ENCODE results near the gene LIFR.
A peak's percentile ranks its signal among the peaks of the same experiment; 100 is the strongest.
"Not testable (repeated sequence)": the region's sequence is repeated elsewhere in the genome, so short reads cannot be mapped to it uniquely, and the experiment has no call there.

The LIFR gene, protein sequence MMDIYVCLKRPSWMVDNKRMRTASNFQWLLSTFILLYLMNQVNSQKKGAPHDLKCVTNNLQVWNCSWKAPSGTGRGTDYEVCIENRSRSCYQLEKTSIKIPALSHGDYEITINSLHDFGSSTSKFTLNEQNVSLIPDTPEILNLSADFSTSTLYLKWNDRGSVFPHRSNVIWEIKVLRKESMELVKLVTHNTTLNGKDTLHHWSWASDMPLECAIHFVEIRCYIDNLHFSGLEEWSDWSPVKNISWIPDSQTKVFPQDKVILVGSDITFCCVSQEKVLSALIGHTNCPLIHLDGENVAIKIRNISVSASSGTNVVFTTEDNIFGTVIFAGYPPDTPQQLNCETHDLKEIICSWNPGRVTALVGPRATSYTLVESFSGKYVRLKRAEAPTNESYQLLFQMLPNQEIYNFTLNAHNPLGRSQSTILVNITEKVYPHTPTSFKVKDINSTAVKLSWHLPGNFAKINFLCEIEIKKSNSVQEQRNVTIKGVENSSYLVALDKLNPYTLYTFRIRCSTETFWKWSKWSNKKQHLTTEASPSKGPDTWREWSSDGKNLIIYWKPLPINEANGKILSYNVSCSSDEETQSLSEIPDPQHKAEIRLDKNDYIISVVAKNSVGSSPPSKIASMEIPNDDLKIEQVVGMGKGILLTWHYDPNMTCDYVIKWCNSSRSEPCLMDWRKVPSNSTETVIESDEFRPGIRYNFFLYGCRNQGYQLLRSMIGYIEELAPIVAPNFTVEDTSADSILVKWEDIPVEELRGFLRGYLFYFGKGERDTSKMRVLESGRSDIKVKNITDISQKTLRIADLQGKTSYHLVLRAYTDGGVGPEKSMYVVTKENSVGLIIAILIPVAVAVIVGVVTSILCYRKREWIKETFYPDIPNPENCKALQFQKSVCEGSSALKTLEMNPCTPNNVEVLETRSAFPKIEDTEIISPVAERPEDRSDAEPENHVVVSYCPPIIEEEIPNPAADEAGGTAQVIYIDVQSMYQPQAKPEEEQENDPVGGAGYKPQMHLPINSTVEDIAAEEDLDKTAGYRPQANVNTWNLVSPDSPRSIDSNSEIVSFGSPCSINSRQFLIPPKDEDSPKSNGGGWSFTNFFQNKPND

GRCh38 chr5:38556599-38557307 is at the start of gene LIFR:
Gene LIFR (minus strand): TSS chr5:38556646. CDS start chr5:38530647, 25,999 bp downstream.
- peak in 57 of 58 donors; percentile 17 to 88 (median 77) for DNase-seq

DNA sequence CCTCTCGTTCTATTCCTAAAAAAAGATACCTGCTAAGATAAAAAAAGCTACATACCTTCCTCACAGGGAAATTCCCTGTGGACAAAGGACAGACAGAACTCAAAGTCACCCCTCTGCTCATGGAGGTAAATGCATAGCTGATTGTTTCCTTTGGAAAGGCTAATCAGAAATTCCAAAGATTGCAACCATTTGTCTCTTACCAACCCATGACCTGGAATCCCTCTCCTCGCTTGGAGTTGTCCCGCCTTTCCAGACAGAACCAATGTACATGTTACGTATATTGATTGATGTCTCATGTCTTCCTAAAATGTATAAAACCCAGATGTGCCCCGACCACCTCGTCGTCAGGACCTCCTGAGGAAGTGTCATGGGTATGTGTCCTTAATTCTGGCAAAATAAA is 49.2 kb upstream of the LIFR start:
- DNase-seq = no peak

DNA sequence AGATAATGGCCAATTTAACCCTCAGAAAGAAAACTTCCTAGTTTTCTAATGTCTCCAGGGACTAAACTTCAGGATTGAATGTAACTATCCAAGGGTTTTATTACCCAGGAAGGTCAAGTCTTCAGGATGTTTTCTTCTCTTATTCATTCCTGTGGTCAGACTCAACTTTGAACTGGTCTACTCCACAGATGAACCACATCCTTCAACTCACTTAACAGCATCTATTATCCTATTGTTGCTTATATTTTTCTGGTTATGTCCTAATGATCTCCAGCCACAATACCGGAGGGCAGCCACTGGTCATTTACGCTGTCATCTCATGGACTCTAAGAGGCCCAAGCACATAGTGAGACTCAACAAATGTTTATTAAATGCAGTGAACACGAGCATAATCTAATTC is 47.2 kb upstream of the LIFR start:
- no peak for DNase-seq

GRCh38 chr5:38602641-38603040 is 46.2 kb upstream of the LIFR start:
- DNase-seq = no peak

- DNase-seq = no peak
Observed at GRCh38 chr5:38601863-38602298, 45.4 kb upstream of the LIFR start.

DNA sequence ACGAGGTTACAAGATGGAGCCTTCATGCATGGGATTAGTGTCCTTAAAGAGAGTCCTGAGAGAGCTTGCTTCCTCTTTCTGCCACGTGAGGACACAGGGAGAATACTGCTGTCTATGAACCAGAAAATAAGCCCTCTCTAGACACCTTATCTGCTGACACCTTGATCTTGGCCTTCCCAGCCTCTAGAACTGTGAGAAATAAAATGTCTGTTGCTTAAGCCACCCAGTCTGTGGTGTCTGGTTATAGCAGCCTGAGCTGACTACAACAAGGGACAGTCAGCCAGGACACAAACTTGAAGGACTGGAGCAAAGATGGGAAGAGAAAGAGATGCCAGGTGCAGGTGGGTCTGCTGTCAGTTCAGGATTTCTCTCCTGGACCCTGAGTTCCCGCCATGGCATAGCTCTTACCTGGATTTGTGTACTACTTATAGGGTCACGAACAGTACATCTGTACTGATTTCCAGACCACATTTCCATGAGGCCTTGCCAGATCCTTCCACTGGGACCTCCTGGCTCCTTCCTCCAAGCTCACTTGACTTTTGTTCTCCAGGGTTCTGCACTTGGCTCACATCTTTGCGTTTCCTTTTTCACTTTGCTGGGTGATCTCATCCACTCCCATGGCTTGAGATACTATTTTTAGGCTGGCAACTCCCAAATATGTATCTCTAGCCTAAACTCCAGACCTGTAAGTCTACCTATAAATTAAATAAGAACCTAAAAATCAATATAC is 44.9 kb upstream of the LIFR start:
- DNase-seq = no peak

DNA sequence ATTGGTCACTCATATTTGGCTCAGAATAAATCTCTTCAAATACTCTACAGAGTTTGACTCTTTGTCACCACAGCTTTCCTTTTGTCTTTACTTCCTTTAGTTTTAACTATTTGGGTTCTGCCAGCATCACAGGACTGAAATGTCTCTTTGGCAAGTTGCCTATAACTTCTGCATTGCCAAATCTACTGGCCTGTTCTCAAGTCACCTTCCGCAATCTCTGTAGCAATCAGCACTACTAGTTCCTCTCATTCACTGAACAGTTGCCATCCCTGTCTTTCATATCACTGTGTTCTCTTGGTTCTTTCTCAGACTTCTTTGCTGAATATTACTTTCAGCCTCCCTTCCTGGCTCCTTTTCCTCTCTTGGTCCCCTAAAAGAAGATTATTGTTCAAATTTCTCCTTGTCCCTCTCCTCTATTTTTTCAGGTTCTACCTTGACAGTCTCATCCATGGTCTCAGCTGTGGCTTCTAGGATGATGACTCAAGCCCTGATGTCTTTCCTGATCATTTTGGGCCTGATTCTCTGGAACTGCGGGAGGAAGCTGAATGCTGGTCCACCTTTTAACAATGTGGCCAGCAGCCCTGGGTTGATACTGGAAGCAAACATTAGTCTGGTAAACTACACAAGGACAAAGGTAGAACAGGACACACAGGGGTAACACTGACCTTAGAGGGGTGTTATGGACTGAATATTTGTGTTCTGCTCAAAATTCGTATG is 44.0 kb upstream of the LIFR start:
- DNase-seq = no peak

DNA sequence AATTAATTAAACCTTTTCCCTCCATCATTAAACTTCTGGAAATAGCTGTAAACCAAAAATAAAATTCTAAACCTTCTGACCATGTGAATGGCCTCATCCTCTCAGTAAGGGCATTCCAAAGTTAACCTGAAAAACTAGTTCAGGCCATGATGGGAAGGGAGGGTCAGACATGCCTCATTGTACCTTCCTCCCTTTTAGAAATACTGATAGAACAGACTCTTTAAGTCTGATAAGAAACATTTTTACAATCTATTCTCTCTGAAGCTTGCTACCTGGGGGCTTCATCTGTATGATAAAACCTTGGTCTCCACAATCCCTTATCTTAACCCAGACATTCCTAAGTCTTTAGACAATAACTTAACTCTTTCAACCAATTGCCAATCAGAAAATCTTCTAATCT is 43.3 kb upstream of the LIFR start:
- not testable (repeated sequence) for DNase-seq

DNA sequence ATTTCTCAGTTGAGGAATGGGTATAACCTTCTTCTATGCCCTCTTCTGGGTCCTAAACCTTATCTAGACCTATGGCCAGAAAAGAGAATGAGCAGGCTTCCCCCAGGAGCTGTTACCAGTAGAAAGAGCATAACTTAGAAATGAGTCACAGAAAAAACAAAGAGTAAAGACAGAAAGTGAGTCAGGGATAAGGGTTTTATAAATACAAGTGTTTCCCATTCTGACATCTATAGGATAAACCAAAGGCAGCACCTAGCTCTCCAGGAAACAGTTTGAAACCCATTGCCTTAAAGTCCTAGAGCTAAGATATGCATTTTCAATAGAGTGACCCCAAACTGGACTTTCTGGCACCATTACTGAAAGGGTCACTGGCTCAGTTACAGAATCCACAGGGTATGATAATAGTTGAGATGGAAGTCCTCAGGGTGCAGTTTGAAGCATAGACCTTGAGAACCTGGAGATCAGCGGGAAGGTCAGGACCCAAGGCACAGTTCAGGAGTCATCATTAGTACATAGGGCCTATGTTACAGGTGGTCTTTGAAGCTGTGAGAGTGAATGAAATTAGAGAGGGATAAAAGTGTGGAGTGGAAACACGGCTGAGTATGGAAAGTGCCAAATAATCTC is 42.7 kb upstream of the LIFR start:
- no peak for DNase-seq

GRCh38 chr5:38598296-38598993 is 42.0 kb upstream of the LIFR start:
- no peak for DNase-seq

DNA sequence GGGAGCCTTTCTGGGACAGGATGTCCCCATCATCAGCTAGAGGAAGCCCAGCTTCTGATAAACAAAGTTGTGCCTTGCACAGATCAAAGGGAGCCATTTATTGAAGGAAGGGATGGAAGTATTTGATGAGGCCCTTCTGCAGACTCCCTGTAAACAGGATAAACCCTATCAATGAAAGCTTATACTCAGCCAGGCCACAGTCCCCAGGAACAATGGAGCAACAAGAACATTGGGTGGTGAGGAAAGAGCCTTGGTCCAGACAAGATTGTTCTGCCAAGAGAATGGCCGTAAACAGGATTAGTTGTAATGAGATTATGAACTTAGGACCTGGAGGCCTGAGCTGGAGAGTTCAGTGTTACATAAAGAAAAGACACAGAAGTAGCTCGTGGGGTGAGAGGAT is 40.5 kb upstream of the LIFR start:
- DNase-seq = no peak

- DNase-seq = no peak
Observed at GRCh38 chr5:38595132-38595745, 38.8 kb upstream of the LIFR start.

DNA sequence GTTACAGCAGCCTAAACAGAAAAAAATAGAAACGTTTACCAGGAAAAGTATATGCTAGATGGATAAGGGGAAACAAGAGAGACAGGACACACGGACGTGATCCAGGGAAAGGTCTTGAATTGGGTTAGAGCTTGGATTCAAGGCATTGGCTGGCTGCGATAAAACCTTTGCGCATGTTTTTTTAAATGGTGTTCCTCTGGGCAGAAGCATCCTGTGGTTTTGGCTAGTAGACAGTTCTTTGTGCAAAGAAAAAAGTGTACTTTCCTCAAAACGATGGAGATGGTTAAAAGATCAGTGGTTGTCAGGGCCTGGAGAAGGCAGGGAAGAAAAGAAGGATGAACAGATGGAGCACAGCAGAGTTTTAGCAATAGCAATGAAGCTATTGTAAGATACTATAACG is 37.5 kb upstream of the LIFR start:
- no peak for DNase-seq

GRCh38 chr5:38591523-38591849 is 35.0 kb upstream of the LIFR start:
- DNase-seq = no peak

- DNase-seq = no peak
Observed at GRCh38 chr5:38590838-38591522, 34.5 kb upstream of the LIFR start.

DNA sequence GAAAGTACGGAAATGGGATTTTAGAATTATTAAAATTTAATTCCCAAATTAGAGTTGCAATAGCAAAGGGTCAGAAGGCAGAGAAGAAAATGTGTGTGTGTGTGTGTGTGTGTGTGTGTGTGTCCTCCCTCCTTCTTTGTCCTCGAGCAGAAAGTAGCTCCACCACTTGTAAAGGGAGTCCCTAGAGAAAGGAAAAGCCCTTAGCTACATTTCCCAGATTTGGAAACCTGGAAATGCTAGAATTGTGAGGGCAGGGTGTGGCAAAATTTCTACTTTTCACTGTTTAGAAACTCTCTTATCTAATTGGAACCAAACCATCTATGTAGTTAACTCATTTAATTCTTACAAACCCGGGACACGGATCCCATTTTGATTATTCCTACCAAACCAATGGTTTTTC is 33.2 kb upstream of the LIFR start:
- no peak for DNase-seq

DNA sequence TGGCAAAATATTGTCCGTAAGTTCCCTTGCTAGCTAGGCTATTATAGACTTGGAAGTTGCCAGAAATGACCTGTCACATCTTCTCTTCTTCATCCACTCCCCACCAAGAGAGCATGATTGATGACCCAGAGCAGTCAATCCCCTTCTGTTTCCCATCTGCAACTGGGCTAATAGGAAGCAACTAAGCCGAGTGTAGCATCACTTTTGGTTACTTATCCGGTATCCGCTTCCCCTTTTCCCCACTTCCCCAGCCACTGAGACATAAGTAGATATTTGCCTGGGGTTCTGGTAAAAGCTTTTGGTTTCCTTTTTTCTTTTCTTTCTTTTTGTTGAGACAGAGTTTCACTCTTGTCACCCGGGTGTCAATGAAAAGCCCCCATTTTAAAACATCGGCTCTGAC is 29.4 kb upstream of the LIFR start:
- DNase-seq = no peak

DNA sequence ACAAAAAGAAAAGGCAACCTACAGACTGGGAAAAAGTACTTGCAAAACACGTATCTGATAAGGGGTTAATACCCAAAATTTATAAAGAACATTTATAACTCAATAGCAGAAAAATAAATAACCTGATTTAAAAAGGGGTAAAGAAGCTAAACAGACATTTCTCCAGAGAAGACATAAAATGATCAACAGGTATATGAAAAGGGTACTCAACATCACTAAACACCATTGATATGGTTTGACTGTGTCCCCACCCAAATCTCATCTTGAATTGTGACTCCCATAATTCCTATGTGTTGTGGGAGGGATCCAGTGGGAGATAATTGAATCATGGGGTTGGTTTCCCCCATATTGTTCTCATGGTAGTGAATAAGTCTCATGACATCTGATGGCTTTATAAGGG is 27.1 kb upstream of the LIFR start:
- DNase-seq = no peak

Data from anterior cingulate cortex (tissue), 58 donors.